Stimulated activated CD8-positive, alpha-beta memory T cell treated with anti-CD3 and anti-CD28 coated beads, Interleukin-12 subunit alpha, Interleukin-12 subunit beta, amount 100 ng/mL, for 24 hours (primary cell): Measurements from ENCODE around the gene ATP1B4.

Experiments used
- DNase-seq: peaks from one replicate; pipeline ENCODE4 v3.0.0-alpha.2; 2020; ENCODE audit errors: extremely low read depth

The ATP1B4 gene

DNA sequence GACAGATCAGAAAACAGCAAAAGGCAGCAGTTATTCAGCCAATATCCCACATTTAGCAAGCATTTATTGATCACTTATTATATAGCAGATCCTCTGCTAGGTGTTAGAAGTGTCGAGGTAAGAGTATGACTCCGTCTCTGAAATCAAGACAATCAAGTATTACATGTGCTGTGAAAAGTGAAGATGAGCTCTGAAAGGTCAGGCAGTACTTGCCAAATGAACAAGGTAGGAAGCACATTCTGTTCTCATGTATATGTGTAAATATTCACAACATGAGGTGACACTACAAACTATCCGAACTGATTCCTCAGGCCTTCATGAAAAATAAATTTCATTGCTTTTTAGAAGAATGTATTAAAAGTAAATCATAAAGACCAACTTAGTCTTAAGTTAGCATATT, 15.3 kb downstream of the ATP1B4 start:
- no peak for DNase-seq

DNA sequence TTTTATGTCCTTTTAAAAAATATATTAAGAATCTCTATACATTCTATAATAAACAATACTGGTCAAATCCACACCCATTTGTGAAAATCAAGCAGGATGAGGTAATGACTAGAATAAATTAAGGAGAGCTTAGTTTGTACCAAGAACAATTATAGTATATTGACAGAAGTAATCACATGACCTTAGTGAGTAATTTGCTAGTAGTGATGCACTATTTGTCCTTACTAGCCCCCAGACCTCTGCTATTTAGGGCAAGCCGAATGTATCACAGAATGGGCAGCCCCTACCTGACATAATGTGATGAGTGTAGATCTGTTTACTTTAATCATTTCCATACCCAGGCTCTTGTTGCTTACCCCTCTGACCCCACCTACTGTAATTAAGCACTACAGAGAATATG, 15.8 kb downstream of the ATP1B4 start:
- no peak for DNase-seq

DNA sequence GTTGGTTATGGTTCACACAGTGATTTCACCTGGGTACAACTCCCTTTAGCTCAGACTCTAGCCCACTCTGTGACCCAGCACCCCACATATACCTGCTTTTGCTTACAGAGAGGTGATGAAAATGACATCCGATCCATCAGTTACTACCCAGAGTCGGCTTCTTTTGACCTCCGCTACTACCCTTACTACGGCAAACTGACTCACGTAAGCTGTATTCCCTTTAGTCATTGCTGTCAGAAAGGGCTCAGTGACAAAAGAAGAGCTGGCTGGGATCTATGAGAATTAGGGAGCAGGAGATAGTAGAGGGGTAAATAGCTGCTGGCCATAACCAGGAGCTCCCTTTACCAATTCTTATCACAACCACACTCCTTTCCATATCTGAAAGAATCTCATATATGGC, 16.7 kb downstream of the ATP1B4 start:
- no peak for DNase-seq

DNA sequence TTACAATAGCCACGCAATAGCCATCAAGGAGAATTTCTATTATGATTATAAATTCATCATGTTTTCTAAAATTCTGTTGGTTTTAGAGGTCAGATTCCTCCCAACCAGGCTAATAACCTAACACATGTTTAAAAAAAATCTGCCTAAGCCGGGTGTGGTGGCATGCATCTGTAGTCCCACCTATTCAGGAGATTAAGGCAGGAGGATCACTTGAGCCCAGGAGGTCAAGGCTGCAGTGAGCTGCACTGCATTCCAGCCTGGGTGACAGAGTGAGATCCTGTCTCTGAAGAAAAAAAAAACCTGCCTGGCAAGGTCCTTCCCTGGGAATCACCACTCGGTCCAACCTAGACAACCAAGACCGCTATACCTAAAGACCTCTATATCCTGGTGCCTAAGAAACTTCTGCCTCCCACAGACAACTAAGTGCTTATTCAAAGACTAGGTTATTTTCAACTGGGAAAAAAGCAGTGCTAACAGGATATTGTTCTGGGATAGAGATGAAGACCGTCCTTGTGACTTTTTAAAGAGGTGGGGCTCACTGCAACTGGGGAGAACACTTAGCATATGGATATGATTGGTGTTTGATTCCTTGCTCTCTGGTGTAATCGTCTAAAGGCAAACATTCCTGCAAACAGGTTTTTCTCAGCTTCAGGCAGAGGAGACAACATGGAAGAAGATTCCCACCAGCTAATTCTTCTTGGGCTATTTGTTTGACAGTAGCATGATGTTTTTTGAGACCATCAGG, 18.2 kb downstream of the ATP1B4 start:
- DNase-seq, result no peak

DNA sequence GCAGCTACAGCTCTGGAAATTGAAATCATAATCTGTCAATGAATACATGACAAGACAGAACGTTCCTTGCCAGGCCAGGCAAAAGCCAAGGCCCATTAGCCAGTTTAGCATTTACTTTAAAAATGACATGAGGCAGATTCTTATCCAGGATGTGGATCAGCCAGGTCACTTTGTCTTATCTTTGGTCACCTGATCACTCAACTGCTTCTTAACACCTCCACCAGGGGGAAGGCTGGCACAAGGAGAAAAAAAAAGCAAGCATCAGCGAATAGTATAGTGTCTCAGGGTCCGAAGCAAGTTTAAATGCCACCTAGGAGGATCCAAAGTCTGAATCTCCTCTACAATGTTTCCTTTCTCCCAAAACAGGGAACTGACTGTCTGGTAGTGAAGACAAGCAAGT, 18.8 kb downstream of the ATP1B4 start:
- DNase-seq, result no peak

DNA sequence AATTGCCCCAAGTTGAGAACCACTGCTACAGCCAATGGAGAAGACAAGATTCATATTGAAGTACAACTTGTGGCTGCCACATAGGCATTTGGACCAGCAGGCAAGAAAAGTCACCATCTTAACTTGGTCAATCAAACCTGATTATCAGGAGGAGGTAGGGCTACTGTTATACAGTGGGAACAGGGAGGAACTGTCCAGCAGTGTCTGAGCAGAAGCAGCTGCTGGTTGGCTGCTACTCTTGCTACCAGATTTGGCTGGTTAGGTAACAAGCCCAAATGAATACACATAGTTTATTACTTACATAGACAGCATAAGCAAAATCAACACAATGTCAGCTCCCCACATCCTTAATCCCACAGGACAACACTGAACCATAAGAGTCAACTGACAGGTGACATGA, 39.4 kb downstream of the ATP1B4 start:
- no peak for DNase-seq

DNA sequence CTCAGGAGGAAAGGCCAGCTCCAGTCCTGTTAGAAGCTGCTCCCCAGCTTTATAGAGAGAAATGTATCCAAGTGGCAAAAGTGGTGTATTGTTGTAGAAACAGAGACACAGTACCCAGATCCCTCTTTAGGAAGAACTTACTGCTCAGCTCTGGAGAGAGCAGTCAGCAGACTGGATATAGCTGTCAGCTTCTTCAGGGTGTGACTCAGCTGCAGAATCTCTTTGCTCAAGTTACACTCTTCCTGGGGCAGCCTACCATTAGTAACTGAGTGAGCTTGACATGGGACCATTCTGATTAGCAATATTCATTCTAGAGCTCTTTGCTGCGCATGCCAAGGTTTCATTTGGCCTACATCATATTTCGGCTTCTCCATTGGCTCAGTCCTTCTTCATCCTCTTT, 40.5 kb downstream of the ATP1B4 start:
- DNase-seq, result no peak

DNA sequence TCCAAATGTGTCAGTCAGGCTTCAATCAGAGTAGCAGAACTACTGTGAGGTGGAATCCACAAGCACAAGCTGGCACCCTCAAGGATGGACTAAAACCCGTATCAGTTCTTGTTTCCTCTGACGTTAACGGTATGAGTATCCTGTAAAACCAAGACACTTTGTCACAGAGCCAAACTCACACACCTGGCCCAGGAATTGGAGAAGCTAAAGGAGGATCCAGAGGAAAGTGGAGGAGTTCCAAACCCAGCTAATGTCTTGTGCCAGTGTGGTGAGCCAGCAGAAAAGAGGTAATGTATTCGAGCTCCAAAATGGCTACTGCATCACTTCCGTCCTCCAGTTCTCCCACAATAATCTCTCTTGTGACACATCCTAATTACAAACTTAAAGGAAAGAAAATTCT, 44.7 kb downstream of the ATP1B4 start:
- no peak for DNase-seq

DNA sequence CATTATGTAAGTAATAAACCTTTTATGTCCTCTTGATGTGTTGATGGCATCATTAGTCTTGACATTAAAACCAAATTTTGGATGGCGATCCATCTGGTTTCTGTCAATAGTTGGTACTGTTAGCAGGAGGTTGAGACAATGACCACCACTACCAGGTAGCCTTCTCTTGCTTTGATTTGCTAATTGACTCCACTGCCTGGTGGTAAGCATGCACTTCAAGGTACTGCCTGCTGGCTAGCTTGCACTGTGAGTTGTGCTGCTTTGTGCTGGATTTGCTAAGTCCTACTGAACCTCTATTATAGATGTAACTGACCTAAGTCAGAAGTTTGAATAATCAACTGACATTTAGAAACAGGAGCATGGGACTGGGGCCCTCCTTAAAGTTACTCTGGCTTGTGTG, 46.3 kb downstream of the ATP1B4 start:
- DNase-seq, result no peak

DNA sequence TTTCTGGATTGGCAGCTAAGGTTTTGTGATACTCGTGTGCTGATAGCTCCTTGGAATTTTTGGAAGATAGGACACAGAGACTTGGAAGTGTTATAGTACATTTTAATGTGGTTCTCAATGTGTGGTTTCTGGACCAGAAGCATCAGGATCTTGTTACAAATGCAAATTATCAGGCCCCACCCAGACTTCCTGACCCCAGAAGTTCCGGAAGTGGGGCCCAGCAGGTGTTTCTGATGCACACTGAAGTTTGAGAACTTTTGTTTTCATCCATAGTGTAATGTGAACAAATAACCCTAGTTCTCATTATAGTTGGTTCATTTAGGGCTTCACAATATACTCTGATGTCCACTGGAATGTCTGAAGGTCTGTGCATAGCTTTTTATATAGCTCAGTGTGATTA, 57.6 kb downstream of the ATP1B4 start:
- DNase-seq, result no peak

DNA sequence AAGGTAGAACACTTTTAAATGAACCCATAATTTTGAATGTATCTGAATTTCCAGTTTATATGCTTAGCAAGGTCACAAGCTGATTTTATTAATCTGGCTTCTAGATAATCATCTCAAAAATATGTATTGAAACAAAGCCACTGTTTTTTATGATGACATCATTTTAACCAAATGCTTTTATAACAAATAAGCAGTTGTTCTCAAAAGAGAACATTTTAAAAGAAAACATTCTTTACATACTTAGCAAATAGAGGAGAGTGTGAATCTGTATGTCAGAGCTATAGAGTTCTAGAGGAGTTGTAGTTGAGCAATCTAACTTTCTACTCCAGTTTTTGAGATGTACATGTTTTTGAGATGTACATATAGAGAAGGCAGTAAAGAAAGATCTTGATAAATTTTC, 64.7 kb downstream of the ATP1B4 start:
- DNase-seq, result no peak

DNA sequence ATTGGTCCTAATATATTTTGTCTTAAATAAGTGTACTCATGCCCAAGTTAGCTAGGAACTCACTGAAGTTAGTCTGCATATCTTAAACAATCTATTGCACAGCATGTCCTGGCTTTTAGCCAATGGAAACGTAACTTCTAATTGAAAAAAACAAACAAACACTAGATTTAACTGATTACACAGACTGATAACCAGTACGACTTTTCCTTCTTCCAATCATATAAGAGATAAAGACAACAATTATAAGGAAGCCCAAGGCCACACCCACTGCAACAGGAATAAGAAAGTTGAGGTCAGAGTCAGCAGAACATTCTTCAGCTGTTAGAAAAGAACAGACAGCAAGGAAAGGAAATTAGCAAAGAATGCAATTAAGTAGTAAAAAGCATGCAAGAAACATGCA, 66.4 kb downstream of the ATP1B4 start:
- no peak for DNase-seq

DNA sequence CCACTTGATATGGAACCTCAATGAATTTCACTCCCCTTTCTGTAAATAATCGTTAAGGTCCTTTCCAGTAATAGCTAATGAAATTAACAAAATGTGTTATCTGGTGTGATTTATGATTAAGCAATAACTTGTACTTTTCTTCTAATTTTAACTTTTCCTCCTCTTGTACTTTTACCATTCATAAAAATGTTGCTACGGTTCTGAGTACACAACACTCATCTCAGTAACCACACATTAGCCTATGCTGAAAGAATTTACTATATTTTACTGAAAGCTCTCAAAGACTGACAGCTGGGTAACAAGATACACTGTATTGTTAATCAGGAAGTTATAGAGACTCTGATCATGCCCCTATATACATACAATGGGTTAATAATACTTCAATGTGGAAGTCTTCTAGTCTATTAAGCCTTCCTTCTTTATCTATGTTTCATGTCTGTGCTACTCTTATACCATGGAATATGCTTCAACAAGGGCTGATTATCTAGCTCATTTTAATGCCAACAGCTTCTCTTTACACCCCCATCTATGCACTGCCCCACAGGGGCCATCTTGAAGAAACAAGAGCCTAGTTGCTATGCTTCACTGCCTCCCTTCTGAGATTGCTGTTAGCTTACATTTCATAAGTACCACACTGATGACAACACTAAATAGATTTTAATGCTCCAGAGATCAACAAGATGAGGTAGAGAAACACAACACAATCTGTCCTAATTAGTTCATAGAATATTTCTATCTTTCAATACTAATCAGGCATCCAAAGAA, 68.1 kb downstream of the ATP1B4 start:
- no peak for DNase-seq
